A549 treated with dexamethasone at 1 μM for 4 hours (cell line): ENCODE data around the gene DERA. TPM values are rescaled to one million over a fixed set of nuclear protein-coding genes. Genes with fewer than 3 reads are reported as not detected.

ENCODE experiments used
- total RNA-seq: library from RNA; stranded (reverse); fragments of 200-300 nt; extraction: Qiagen RNA extraction; gene quantifications from 5 replicates; pipeline ENCODE4 v1.2.3, GENCODE V29; 2022

DERA gene
- total RNA-seq: 41.0 to 51.3 TPM (median 43.6 TPM) in 5 replicates

DNA sequence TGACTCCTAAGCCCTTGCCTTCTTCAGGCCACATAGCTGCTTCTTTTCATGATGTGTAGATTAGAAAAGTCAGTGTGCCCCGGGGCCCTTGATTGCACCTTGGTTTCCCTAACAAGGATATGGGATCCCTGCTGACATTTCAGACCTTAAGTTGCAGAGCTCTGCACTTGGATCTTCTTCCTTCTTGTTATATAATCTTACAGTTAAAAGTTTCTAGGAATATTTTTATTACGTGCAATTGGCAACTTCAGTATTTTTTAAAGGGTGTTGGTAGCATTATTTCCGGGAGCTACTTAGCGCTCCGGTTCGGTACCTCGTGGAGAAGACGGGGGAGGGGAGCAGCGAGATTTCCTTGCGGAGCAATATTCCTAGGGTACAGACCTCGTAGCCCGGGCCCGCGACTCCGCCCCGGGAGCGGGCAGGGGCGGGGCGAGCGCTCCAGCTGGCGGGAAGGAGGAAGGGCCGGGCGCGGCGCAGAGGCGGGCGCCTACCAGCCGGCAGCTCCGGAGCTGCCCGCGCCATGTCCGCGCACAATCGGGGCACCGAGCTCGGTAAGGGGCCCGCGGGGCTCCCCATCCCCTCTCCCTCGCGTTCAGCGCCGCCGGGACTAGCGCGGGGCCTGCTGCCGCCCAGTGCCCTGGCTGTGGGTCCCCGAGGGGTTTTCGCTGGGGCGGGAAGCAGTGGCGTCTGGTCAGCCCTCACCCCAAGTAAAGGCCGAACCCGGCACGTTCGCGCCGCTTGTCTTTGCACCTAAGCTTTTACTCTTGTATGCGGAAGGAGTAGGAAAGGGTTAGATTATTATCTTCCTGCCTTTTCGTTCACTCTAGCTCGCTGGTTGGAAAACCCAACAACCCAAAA lies at the start of gene DERA:
DERA (plus strand) TSS at position 469 of the 858 bp plus-strand sequence; CDS start at position 521, 52 bp downstream.

DNA sequence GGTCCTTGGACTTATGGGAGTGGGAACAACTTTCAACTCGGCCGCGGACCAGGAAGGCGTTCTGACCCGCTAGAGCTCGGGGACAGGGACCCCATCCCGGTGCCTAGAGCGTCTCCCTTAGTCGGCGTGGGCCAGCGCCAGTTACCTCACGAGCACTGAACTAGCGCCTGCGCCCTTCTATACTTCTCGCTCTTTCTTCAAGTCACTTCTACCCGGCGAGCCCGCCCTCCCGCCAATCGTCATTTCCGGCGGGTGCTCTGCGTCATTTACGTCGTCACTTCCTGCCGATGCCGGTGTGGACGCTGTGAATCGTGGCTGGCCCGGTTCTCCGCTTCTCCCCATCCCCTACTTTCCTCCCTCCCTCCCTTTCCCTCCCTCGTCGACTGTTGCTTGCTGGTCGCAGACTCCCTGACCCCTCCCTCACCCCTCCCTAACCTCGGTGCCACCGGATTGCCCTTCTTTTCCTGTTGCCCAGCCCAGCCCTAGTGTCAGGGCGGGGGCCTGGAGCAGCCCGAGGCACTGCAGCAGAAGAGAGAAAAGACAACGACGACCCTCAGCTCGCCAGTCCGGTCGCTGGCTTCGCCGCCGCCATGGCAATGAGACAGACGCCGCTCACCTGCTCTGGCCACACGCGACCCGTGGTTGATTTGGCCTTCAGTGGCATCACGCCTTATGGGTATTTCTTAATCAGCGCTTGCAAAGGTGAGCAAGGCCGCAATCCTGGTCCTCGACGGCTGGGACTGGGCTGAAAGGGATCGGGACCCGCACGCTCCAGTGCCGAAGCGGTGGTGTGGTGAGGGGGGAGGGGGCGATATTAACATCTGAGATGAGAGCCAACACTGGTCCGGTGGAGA lies 28.8 kb upstream of the DERA start, which contains the start of gene STRAP:
STRAP (plus strand) TSS at position 270 of the 854 bp plus-strand sequence; CDS start at position 591, 321 bp downstream.

Other genes starting within 250 kb of the DERA start
- 44.0 to 58.2 TPM (median 49.0 TPM) in 5 replicates for gene EPS8, start 121.9 kb upstream of the DERA start, total RNA-seq
- 194 to 211 TPM (median 200 TPM) in 5 replicates for gene STRAP, start 28.9 kb upstream of the DERA start, total RNA-seq